ENCODE results near the gene HSPA4.

The HSPA4 gene

DNA sequence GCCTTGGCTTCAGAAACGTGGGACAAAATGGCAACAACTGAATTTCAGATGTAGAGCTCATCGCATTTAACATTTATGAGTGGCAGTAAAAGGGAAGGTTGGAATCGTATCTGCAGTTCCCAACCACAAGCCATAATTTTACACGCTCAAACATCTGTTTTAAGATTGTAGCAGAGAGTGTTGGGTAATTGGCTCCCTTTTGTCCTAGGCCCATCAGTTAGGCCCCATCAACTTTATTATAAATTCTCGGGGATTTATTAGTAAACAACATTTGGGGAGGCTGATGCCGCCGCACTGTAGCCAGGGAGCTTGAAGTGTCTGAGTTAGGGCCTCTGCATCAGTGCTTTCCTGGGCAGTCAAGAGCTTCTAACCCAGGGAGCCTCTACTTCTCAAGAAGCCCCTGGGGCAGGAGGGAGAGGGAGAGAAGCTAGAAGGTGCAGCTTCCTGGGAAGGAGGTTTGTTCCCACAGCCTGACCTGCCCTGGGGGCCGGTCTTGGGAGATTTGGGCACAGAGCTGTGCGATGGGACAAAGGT lies 66.2 kb downstream of the HSPA4 start:
- no peak for TF ChIP-seq EZH2phosphoT487 (IDR thresholded peaks at IDR 0.05; ENCODE audit: low read depth)
- TF ChIP-seq, protein P1, sequence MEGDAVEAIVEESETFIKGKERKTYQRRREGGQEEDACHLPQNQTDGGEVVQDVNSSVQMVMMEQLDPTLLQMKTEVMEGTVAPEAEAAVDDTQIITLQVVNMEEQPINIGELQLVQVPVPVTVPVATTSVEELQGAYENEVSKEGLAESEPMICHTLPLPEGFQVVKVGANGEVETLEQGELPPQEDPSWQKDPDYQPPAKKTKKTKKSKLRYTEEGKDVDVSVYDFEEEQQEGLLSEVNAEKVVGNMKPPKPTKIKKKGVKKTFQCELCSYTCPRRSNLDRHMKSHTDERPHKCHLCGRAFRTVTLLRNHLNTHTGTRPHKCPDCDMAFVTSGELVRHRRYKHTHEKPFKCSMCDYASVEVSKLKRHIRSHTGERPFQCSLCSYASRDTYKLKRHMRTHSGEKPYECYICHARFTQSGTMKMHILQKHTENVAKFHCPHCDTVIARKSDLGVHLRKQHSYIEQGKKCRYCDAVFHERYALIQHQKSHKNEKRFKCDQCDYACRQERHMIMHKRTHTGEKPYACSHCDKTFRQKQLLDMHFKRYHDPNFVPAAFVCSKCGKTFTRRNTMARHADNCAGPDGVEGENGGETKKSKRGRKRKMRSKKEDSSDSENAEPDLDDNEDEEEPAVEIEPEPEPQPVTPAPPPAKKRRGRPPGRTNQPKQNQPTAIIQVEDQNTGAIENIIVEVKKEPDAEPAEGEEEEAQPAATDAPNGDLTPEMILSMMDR (IDR thresholded peaks at IDR 0.05; ENCODE audit: low read depth, low read length): no peak
- Histone ChIP-seq H3K27ac (ENCODE audit: low read length) (no peak overlapping the region), H3K4me1 (ENCODE audit: low read length) (peaks cover 10% of the 10 kb centered on the region)

DNA sequence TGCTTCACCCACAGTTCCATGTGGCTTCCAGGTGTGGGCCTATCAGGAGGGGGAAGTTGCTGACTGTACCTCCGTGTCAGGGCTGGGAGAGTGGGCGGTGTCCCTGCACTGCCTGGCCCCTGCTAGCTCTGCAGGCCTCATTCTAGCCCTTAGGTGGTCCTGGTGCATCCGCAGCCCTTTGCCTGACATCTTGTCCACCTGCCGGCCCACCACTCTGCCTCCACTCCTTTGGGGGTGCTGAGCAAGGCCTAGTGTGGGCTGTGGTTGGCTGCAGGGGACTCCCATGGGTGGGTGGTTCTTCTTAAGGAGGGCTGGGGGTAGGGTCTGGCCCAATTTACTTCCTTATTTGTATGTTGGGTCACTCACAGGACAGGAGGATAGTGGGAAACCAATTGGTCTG lies 66.9 kb downstream of the HSPA4 start:
- H3K9ac ChIP-seq (ENCODE audit: low read length): no peak overlapping the region
- H3K27ac ChIP-seq (ENCODE audit: low read length): no peak overlapping the region
- no peak overlapping the region for H2AFZ ChIP-seq (ENCODE audit: low read depth, low read length)
- H3K4me3 ChIP-seq (ENCODE audit: low read length): no peak overlapping the region
- H3K4me2 ChIP-seq (ENCODE audit: low read length): no peak overlapping the region
- no peak for TF ChIP-seq EZH2phosphoT487 (IDR thresholded peaks at IDR 0.05; ENCODE audit: low read depth)
- TF ChIP-seq, protein P1 (IDR thresholded peaks at IDR 0.05; ENCODE audit: low read depth, low read length): no peak
- H3K4me1 ChIP-seq (ENCODE audit: low read length): peaks cover 12% of the 10 kb centered on the region
- no peaks in the 10 kb centered on the region for H4K20me1 ChIP-seq (ENCODE audit: insufficient read depth, low read length)
- H3K9me3 ChIP-seq (ENCODE audit: insufficient read depth, low read length): no peaks in the 10 kb centered on the region
- H3K79me2 ChIP-seq (ENCODE audit: low read length): no peaks in the 10 kb centered on the region
- H3K36me3 ChIP-seq (replicated peaks; ENCODE audit: low read depth, low read length): no peaks in the 10 kb centered on the region
- H3K27me3 ChIP-seq (ENCODE audit: low read depth, low read length): no peaks in the 10 kb centered on the region

More for the DNA sequence above, 66.2 kb downstream of the HSPA4 start:
- Histone ChIP-seq H3K79me2 (ENCODE audit: low read length) (no peaks in the 10 kb centered on the region), H3K4me3 (ENCODE audit: low read length) (no peak overlapping the region), H3K9me3 (ENCODE audit: insufficient read depth, low read length) (no peaks in the 10 kb centered on the region), H4K20me1 (ENCODE audit: insufficient read depth, low read length) (no peaks in the 10 kb centered on the region), H2AFZ (ENCODE audit: low read depth, low read length) (no peak overlapping the region), H3K9ac (ENCODE audit: low read length) (no peak overlapping the region), H3K27me3 (ENCODE audit: low read depth, low read length) (no peaks in the 10 kb centered on the region), H3K36me3 (replicated peaks; ENCODE audit: low read depth, low read length) (no peaks in the 10 kb centered on the region), H3K4me2 (ENCODE audit: low read length) (no peak overlapping the region)

DNA sequence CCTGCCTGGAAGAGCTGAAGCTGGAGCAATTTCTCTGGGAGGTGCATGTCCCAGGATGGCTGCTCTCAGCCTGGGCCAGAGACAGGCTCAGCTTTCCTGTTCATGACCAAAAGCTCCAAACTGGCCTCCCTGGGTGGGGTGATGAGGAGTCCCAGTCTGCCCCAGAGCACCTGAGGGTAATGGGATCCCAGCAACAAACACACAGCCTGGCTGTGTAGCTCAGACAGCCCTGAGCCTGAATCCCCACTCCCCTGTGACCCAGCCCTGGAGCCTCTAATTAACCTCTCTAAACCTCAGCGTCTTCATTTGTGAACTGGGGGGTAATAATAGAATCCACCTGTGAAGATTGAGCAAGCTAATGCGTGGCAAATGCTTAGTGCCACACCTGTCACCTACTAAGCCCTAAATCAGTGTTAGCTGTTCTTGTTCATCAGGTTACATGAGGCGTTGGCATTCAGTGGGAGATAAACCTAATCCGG lies 67.5 kb downstream of the HSPA4 start:
- Histone ChIP-seq H3K9me3 (ENCODE audit: insufficient read depth, low read length) (no peaks in the 10 kb centered on the region), H3K4me2 (ENCODE audit: low read length) (no peak overlapping the region), H3K4me3 (ENCODE audit: low read length) (no peak overlapping the region), H3K27me3 (ENCODE audit: low read depth, low read length) (no peaks in the 10 kb centered on the region), H4K20me1 (ENCODE audit: insufficient read depth, low read length) (no peaks in the 10 kb centered on the region), H3K27ac (ENCODE audit: low read length) (no peak overlapping the region), H3K4me1 (ENCODE audit: low read length) (peaks cover 14% of the 10 kb centered on the region), H3K9ac (ENCODE audit: low read length) (no peak overlapping the region), H2AFZ (ENCODE audit: low read depth, low read length) (no peak overlapping the region), H3K36me3 (replicated peaks; ENCODE audit: low read depth, low read length) (no peaks in the 10 kb centered on the region), H3K79me2 (ENCODE audit: low read length) (no peaks in the 10 kb centered on the region)
- TF ChIP-seq, protein P1 (IDR thresholded peaks at IDR 0.05; ENCODE audit: low read depth, low read length): no peak
- TF ChIP-seq EZH2phosphoT487 (IDR thresholded peaks at IDR 0.05; ENCODE audit: low read depth): no peak

DNA sequence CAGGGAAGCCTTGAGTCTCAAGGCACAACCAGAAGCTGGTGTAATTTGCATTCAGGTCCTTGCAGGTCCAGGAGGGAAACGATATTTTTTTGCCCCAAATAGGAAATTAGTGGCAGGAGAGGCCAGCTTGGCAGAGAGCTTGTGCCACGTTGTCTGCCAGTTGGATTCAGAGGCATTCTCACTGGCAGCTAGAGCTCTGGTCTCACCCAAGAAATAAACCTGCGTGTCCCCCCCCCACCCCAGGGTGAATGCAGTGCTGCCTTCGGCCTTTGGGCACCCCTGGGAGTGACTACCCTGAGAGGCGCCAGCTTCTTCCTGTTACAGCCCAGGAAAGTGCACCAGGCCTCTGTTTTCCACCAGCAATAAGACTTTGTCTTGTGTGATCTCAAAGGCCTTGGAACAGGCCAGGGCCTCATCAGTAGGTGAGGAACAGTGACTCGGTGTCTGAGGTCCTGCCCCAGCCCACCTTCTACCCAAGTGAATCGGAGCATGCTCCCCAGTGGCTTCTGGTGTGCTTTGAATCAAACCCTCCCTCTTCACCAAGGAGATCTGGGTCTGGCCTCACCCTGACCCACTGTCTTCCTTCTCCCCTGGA lies 68.4 kb downstream of the HSPA4 start:
- Histone ChIP-seq H3K4me1 (ENCODE audit: low read length) (peaks cover 14% of the 10 kb centered on the region), H3K79me2 (ENCODE audit: low read length) (no peaks in the 10 kb centered on the region), H3K27ac (ENCODE audit: low read length) (no peak overlapping the region), H3K9me3 (ENCODE audit: insufficient read depth, low read length) (no peaks in the 10 kb centered on the region), H3K4me3 (ENCODE audit: low read length) (no peak overlapping the region), H2AFZ (ENCODE audit: low read depth, low read length) (no peak overlapping the region), H3K9ac (ENCODE audit: low read length) (no peak overlapping the region), H4K20me1 (ENCODE audit: insufficient read depth, low read length) (no peaks in the 10 kb centered on the region), H3K27me3 (ENCODE audit: low read depth, low read length) (no peaks in the 10 kb centered on the region), H3K36me3 (replicated peaks; ENCODE audit: low read depth, low read length) (no peaks in the 10 kb centered on the region), H3K4me2 (ENCODE audit: low read length) (no peak overlapping the region)
- TF ChIP-seq EZH2phosphoT487 (IDR thresholded peaks at IDR 0.05; ENCODE audit: low read depth): no peak
- TF ChIP-seq, protein P1 (IDR thresholded peaks at IDR 0.05; ENCODE audit: low read depth, low read length): no peak
